22Rv1 (cell line): ENCODE measurements around the gene CCM2.

Experiments used
- CTCF ChIP-seq: fragments of 450-650 bp; IDR thresholded peaks from 2 replicates; pipeline ENCODE4 v1.5.1; 2017; ENCODE audit warnings: mild to moderate bottlenecking
- ZFX ChIP-seq: fragments of 450-650 bp; IDR thresholded peaks from 2 replicates; pipeline ENCODE4 v1.6.1; 2017; ENCODE audit warnings: antibody characterized with exemption, borderline replicate concordance

GRCh38 chr7:45111298-45112223 lies 111.6 kb downstream of the CCM2 start, which contains the start of gene TBRG4:
- TF ChIP-seq CTCF (peak; percentile 76), ZFX (no peak)
